Central memory CD4-positive, alpha-beta T cell (primary cell): ENCODE measurements around the gene SIVA1.

Experiments used
- DNase-seq: peaks from one replicate; pipeline ENCODE4 v3.0.0; 2022

Gene SIVA1

DNA sequence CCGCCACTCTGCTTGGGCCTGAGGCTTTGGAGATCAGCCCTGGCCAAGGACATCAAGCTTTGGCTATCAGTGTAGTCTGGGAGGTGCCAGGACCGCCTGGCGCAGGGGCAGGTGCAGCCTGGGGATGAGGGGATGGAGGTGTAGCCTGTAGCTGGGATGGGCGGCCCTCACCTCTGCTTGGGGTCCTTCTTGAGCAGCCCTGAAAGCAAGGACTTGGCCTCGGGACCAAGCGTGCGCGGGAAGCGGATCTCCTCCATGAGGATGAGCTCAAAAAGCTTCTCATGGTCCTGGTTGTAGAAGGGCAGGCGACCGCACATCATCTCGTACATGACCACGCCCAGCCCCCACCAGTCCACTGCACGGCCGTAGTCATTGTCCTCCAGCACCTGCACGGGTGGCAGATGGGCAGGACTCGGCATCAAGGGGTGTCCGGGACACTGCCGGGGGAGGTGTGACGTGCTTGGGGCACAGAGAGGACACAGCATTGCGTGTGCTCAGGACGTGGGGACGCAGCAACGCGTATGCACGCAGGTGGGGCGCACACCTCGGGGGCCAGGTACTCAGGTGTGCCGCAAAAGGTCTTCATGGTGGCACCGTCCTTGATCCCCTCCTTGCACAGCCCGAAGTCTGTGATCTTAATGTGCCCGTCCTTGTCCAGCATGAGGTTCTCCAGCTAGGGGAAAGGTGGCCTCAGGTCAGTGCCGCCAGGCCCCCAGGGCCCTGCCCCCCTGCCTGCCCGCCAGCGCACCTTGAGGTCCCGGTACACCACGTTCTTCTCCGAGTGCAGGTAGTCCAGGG, 20.0 kb downstream of the SIVA1 start:
- no peak for DNase-seq

DNA sequence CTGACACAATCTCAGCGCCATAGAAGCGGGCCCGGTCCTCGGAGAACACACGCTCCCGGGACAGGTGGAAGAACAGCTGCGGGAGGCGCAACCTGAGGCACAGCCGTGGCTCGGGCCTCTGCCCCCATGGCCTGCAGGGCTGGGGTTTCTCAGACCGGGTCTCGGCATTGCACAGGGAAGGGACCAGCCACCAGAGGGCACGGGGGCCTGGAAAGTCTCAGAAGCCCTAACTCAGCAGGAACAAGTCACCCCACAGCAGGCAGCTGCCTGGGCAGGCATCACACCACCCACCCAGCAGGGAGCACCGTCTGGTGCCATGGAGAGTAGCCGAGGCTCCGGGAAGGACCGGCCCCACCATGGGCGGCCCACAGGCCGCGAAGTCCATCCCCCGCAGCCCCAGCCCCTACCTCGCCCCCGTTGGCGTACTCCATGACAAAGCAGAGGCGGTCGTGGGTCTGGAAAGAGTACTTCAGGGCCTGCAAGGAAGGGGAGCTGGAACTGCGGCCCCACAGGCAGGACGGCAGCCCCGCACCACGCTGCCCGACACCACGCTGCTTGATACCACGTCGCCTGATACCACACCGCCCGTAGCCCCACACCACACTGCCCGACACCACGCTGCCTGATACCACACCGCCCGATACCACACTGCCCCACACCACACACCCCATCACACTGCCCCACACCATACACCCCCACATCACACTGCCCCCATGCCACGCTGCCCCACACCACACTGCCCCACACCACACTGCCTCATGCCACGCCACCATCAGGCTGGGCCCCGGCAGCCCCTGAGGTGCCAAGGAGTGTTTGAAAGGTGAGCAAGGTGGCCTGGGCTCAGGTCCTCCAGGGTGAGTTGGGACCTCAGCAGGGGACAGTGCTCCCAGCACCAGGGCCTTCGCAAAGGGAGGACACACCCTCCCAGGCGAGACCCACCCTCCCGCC, 20.8 kb downstream of the SIVA1 start:
- DNase-seq, result no peak

DNA sequence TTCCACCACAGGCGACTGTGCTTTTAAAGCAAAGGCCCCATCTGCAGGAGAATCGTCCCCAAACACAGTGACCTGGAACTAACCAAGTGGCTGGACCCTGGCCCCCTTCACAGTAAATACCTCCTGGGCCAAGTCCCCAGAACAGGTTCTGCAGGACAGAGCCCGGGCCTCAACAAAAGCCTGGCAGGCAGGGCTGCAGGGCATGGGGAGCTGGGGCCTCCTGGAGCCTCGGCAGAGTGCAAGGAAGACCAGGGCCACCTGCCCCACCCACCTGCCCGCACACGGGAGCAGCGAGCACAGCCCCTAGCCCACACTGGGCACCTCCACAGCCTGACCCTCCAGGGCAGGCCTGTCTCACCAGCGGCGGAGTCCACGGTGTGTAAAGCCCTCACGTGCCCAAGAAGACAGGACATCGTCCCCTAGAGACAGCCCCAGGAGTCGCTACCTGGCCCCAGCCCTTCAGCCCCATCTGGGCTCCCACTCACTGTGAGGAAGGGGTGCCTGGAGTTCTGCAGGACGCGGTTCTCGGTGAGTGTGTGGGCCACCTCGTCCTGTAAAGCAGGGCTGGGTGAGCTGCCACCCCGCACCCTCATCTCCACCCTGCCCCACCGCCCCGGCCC, 21.6 kb downstream of the SIVA1 start:
- no peak for DNase-seq

DNA sequence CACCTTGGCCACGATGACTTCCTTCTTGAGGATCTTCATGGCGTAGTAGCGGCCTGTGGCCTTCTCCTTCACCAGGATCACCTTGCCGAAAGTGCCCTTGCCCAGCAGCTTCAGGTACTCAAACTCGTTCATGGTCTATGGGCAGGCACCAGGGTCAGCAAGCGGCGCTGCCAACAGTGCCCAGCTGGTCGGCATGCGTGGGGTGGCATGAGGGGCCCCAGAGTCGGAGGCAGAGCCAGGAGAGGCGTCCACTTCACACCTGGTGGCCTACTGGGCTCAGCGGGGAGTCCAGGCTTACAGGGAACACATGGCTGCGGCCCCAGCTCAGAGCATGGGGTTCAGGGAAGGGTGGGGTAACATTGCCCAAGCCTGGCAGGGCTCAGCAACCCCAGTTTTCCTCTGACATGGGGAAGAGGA, 22.1 kb downstream of the SIVA1 start:
- no peak for DNase-seq

DNA sequence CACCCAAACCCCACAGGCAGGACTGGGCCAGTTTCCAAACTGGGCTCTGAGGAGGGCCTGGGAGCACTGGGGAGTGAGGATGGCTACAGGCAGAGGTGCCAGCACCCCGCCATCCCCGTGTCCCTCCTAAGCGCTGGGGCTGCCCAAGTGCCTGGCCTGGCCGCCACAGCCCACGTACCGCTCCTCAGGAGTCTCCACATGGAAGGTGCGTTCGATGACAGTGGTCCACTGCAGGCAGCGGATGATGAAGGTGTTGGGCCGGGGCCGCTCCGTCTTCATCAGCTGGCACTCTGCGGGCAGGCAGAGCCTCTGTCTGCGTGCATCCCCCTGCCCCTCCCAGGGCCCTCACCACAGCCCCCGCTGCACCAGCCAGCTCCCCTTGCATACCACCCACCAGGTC, 23.5 kb downstream of the SIVA1 start:
- no peak for DNase-seq

DNA sequence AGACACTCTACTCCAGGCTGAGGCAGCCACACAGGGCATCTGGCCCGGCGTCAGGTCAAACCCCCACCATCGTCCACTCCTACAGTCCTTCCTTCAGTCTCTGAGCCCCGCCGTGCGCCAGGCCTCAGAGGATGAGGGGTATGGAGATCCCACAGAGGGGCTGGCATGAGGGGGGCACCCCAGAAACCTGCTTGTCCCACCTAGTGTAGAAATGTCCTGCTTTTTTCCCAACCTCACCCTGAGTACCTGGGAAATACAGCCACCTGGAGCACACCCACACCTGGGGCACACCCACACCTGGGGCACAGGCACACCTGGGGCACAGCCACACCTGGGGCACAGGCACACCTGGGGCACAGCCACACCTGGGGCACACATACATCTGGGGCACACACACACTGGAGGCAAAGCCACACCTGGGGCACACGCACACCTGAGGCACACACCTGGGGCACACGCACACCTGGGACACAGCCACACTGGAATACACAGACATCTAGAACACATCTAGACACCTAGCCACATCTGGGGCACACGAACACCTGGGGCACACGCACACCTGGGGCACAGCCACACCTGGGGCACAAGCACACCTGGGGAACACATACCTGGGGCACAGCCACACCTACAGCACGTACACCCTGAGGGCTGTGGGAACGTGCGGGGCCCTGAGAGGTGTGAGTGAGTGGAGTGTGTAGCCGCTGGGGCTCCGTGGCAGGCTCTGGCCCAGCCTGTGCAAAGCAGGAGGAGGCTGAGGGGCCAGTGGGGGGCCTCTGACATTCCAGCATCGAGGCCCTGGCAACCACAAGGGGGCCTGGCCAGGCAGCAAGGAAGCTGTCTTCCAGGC, 24.2 kb downstream of the SIVA1 start:
- no peak for DNase-seq

DNA sequence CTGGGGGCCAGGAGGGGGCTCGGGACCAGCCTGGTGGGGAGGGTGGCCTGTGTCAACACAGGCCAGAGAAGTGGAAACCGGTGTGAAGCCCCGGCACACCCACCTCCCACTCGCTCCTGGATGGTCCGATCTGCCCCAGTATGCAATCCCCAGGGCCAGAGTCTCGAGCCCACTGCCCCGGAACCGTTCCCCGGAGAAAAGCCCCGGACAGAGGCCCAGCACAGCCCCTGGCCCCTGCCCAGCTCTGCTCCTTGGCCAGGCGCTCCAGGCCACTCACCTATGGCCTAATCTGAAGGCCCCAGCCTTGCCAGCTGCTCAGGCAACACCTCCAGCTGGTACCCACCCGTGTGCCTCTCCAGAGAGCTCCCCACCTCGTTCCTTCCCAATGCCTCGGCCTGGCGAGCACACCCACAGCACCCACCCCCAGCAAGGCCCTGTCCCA, 24.9 kb downstream of the SIVA1 start:
- no peak for DNase-seq

DNA sequence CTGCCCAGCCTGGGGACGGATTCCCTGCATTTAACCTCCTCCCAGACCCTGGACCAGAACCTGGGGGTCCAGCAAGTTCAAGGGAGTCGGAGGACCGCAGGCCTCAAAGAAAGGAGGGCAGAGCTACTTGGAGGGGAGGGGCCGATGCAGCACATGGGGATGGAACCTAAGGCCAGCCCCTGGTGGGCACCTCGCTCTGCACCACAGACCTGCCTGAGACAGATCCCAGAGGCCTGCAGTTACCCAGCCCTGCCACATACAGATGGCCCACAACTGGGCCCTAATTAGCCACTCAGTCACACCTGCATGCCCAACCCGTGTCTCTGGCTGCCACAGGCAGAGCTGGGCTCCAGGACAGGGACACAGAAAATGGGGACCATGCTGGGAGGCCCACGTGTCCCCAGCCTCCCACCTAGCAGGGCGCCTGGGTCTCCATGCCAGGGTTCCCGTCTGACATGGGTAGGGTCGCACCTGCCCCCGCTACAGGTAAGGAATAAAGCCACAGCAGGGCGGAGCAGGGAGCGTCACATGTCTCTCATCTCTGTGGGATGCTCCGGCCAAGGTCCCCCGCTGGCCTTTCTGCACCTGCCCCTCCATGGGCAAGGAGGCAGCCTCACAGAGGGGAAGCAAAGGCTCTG, 25.9 kb downstream of the SIVA1 start:
- no peak for DNase-seq

DNA sequence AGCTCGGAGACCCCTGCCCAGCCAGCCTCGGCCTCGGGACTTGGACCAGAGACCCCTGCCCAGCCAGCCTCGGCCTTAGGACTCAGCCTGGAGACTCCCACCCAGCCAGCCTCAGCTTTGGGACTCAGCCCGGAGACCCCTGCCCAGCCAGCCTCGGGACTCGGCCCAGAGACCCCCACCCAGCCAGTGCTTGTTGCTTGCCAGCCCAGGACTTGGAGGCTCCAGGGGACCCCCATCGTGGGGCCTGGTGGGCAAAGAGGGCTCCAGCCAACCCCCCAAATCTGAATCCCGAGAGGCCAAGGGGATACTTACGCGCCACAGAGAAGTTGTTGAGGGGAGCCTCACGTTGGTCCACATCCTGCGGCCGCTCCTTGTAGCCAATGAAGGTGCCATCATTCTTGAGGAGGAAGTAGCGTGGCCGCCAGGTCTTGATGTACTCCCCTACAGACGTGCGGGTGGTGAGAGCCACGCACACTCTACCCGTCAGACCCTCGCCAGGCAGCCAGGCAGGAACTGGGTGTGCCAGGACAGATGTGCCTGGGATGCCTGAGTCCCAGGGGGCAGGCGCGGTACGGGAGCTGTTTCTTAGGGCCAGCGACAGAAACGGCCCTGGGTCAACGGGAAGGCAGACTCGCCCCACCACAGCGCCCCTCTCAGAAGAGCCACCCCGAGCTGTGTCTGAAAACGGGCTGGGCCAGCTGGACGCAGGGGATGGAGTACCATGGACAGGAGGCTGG, 27.0 kb downstream of the SIVA1 start:
- DNase-seq, result no peak

DNA sequence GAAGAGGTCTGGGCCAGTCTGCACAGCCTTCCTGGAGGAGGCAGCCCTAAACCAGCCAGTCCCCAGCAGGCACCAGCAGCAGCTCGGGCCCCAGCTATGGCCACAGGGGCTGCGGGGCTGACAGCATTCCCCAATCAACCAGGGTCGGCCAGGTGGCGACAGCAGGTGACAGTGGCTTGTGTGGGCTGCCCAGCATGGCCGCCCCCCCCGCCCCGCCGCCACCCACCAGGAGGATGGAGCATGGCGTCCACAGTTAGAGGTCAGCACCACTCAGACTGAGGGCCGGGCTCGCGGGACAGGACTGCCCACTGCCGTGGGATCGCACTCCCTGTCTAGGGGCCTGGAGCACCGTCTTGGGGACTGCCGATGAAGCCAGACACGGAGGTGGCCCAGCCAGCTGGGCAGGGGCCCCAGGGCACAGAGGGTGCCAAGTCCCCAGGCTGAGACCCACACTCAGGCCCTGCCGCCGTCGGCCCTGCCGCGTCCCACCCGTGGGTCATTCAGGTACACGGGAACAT, 27.6 kb downstream of the SIVA1 start:
- DNase-seq, result no peak

DNA sequence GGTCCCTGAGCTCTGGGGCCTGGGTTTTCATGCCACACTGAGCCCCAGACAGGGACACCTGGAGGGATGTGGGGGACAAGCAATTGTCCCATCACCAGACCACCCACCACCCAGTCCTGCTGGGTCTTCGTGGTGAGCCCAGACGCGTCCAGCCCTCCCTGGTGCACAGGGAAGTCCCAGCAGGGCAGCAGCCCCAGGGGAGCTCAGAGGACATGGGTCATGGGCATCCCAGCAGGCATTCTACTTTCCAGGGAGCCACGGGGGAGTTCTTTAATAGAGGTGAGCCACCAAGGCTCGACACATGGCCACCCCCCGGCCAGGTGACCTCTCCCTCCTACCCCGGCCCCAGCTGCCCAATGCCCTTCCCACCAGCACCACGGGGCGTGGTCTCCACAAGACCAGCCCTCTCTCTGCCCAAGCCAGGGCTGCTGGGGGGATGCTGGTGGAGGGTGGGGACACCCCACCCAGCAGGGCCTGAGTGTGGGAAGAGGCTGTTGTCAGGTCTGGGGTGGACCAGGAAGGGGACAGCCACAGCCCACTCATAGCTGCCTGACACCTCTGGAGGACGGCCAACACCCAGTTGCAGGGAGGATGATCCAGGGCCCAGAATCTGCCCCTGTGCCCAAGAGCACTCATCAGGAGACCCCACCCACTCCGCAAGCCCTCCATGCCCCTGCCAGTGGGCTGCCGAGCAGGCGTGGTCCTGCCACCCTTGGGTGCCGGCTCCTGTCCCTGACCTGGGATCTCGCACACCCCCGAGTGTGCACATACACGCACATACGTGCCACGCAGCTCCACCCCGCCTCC, 28.5 kb downstream of the SIVA1 start:
- no peak for DNase-seq

DNA sequence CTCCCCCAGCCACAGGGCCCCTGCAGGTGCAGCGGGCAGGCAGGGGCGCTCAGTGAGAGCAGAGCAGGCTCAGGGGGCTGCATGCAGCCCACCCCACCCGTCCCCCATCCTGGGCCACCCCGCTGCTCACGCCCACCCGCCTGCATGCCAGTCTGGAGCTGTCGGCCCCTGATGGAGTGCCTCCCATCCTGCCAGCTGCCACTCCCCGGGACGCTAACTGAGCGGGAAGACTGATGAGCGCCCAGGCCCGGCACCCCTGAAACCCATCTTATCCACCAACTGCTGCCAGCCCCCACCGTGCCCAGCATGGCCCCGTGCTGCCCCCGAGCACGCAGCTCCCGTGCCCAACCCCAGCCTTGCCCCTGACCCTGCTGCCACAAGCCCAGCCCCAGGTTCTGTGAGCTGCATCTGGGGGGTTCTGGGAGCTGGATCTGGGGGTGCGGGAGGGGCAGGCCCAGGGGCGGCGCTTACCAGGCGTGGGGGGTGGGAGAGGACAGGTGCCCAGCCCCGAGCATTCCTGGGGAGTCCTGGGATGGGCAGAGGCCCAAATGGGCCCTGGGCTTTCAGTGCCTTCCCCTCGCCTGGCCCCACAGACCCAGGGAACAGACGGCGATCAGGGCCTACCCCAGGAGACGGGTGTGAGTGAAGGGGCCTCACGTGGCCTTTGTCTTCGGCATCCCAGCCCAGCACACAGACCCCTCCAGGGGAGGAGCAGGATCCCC, 29.3 kb downstream of the SIVA1 start:
- DNase-seq, result no peak

DNA sequence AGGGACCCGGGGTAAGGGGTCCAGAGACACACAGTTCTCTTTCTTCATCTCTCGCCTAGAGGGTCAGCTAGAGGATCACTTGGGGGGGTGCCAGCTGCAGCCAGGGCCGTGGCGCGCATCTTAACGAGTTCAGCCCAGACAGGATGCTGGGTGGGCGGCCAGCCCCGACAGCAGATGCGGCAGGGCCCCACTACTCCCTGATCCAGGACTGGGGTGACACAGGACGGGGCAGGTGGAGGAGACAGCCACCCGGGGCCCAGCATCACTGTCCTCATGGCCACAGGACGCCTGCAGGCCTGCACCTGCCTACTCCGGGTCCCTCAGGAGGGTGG, 29.8 kb downstream of the SIVA1 start:
- DNase-seq, result no peak

DNA sequence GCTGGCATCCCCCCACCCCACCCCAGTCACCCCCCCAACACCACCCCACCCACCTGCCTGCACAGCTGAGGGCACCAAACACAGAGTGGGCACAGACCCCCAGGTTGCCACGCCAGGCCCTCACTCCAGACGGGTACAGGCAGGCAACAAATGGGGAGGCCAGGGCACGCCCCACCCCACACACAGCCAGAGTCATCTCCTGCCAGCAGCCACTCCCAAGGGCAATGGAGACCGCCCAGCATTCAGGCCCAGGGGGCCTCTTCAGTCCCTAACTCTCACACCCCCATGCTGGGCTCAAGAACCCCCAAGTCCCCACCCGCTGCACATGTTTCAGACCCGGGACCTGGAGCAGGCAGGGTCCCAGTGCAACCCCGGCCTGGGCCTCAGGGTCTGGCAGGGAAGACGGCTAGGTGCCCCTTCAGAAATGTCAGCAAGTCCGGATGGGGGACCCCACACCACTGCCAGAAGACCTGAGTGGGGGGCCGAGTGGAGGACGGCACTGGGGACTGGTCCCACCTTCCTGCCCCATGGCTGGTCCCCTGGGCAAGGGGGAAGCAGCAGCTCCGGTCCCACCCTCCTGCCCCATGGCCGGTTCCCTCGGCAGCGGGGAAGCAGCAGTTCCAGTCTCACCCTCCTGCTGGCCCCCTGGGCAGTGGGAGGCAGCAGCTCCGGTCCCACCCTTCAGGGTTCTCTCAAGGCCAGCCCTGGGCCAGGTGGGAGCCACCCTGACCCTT, 30.7 kb downstream of the SIVA1 start:
- DNase-seq, result no peak

DNA sequence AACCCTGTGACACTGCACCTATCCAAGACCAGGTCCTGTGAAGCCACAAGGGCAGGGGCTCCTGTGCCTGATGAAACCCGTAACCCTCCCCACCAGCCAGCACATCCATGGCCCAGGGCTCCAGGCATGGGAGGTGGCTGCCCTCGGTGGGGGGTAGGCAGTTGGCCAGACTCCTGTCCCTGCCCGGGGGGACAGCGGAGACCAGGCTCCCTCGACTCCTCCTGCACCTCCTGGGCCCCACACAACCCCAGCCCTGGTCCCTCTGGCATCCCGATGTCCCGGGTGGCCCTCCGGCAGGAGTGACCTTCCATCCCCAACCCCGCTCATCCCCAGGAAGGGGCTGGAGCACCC, 31.2 kb downstream of the SIVA1 start:
- DNase-seq, result no peak

DNA sequence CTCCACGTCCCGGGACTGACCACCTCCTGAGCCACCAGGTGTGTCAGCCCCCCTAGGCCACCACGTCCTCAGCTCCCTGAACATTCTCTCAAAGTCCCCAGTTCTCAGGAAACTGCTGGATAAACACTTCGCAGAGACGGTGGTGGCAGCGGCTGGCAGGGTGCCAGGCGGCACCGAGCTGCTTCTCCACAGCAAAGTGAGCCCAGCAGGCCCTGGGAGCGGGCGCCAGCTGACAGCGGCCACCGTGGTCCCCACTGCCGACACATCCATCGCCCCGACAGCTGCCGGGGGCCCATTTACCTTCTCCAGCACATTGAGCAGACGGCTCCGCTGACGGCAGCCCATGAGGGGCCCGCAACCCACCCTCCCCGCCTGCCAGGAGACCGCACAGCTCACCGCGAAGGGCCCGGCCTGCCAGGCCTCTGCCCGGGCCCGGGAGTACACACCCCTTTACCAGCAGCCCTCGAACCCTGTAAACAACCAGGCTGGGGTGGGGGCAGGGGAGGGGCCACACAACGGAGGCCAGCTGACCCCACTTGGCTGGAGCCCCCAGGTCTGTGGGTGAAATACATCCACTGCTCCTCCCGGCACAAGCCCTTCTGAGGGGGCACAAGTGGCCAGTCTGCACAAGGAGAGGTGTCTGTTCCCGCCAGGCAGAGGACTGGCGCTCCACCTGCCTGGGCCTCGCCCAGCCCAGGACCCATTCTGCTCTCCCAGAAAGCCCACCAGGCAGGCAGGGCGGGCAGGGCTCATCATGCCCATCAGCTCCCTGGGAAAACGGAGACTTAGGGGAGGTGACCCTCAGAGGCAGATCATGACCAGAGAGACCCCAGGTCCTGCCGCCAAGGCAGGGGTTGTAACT, 32.1 kb downstream of the SIVA1 start:
- no peak for DNase-seq

DNA sequence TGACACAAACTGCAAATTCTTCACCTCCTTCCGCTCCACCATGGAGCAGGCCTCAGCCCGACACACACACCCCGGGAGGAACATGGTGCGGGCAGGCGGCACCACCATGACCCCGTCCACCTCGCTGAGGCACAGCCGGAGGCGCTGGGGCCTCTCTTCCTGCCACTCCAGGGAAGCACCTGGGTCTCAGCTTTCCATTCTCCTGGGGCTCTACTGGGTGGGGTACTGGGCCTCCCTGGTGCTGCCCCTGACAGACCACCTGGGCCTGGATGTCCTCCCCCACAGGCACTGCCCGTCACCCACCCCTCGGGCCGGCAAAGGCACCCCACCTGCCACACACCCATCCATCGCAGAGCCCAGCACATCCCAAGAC, 32.7 kb downstream of the SIVA1 start:
- DNase-seq, result no peak

DNA sequence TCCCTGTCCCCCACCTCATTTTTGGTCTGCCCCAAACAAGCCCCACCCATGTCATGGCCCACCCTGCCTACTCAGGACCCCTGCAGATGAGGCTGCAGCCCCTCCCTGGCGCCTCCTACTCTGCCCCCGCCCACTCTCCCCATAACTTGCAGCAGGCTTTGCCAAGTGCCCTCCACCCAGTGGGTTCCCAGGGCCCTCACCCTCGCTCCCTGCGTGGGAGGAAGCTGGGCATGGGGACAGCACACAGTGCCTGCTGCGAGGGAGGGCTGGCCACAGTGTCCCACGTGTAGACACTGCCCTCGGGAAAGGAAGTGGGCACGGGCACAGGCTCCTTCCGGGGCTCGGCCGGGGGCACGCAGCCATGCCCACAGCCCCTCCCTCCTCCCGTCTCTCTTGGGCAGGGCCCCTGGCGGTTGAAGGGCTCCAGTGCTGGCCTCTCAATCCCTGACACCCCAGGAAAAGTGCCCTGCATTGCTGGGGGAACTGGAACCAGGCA, 33.2 kb downstream of the SIVA1 start:
- no peak for DNase-seq
